ENCODE data around the gene ZBED3.

GRCh38 chr5:77103457-77103856 lies 16.4 kb upstream of the ZBED3 start:
- TF ChIP-seq FOXM1 (IDR thresholded peaks at IDR 0.05; ENCODE audit: borderline replicate concordance), result no peak
- no peak for TF ChIP-seq BHLHE40 (IDR thresholded peaks at IDR 0.05; ENCODE audit: borderline replicate concordance)
- TF ChIP-seq TARDBP (IDR thresholded peaks at IDR 0.05), result no peak
- no peak for TF ChIP-seq SP1 (IDR thresholded peaks at IDR 0.05)

All from HEK293T (cell line).